Ishikawa (cell line): ENCODE measurements around the gene GANAB.

ENCODE experiments used
- EP300 ChIP-seq: IDR thresholded peaks from 2 replicates; pipeline ENCODE4 v1.6.1; 2012; ENCODE audit warnings: borderline replicate concordance
- FOXM1 ChIP-seq: IDR thresholded peaks from 2 replicates; pipeline ENCODE4 v1.6.1; 2012; ENCODE audit warnings: low read depth, borderline replicate concordance
- YY1 ChIP-seq: IDR thresholded peaks from 2 replicates; pipeline ENCODE4 v1.6.1; 2012; ENCODE audit warnings: low read depth

- TF ChIP-seq YY1 = no peak
- TF ChIP-seq FOXM1 = no peak
- TF ChIP-seq EP300 = no peak
Measured at GRCh38 chr11:62603072-62603408, 43.4 kb downstream of the GANAB start.
